ENCODE data around the gene KDM5A. TPM values are rescaled to one million over a fixed set of nuclear protein-coding genes. Genes with fewer than 3 reads are reported as not detected.

Gene KDM5A
- total RNA-seq, 4 donors from 2014 or later: 55.6 to 80.6 (median 57.2) TPM

DNA sequence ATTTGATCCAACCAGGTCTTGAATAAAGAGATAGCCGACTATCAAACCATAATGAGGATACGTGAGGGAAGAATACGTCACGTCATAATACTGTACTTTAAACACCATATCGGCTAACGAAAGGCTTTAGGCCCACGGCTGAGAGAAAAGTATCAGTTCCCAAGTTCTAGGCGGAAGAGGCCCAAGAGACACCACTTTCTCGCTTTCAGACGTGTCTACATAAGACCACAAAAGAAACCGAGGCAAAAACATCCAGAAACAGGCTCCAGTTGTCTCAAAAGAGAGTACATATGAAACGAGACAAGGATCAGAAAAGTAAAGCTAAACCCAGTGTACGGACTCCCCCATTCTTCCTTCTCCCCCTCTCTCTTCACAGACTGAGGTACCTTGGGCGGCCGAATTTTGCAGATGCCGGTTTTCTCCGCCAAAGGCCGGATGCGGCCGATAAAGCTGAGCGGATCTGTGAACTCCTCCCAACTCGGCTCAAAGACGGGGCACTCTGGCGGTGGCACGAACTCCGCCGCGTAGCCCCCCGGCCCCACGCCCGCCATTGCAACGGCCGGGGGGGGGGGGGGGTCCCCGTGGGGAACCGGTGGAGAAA is 479 bp downstream of the KDM5A start:
- TF ChIP-seq, protein P1, sequence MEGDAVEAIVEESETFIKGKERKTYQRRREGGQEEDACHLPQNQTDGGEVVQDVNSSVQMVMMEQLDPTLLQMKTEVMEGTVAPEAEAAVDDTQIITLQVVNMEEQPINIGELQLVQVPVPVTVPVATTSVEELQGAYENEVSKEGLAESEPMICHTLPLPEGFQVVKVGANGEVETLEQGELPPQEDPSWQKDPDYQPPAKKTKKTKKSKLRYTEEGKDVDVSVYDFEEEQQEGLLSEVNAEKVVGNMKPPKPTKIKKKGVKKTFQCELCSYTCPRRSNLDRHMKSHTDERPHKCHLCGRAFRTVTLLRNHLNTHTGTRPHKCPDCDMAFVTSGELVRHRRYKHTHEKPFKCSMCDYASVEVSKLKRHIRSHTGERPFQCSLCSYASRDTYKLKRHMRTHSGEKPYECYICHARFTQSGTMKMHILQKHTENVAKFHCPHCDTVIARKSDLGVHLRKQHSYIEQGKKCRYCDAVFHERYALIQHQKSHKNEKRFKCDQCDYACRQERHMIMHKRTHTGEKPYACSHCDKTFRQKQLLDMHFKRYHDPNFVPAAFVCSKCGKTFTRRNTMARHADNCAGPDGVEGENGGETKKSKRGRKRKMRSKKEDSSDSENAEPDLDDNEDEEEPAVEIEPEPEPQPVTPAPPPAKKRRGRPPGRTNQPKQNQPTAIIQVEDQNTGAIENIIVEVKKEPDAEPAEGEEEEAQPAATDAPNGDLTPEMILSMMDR (IDR thresholded peaks at IDR 0.05; ENCODE audit: low read depth): no peak

DNA sequence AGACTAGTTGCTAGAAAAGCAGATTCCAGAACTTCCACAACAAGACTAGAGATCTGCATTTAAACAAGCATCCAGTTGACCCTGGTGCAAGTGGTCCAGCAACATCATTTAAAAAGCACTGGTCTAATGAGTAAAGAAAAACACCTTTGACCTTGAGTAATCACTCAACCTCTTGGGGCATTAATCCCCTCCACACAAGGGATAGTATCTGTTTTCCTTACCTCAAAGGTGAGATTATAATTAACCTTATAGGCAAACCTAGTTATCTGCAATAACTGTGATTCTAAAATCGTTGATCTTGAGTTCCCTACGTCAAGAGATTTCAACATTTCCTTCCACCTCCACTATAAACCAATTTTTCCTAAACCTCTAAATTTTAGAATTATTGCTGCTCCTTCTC is 1.1 kb downstream of the KDM5A start:
- TF ChIP-seq, protein P1 (IDR thresholded peaks at IDR 0.05; ENCODE audit: low read depth): no peak

DNA sequence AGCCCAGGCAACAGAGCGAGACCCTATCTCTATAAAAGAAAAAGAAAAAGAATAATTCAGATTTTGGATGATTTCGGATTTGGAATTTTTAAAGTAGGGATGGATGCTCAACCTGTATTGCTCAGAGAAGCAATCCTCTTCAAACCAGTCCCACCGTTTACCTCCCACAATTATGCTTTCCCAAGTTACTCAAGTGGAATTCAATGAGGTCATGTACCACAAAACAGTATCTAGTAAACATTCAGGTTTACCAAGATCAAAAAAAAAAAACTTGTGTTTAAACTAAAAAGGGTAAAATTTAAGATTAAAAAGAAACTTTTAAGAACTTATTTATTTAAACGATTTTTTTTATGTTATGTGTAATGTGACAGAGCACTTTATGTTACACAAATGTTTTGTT is 2.5 kb downstream of the KDM5A start:
- TF ChIP-seq, protein P1 (IDR thresholded peaks at IDR 0.05; ENCODE audit: low read depth): no peak

DNA sequence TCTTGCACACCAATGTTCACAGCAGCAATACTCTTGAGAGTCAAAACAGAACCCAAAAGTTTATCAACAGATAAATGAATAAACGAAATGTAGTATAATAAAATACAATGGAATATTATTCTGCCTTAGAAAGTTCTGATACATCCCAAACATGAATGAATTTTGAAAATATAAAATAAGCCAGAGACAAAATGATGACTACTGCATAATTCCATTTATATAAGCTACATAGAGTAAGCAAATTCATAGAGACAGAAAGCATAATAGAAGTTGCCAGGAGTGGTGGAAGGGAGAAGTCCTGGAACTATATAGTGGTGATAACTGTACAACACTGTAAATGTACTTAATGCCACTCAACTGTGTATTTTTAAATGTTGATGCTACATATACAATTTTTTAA is 21.1 kb downstream of the KDM5A start:
- TF ChIP-seq, protein P1 (IDR thresholded peaks at IDR 0.05; ENCODE audit: low read depth): no peak

- TF ChIP-seq, protein P1 (IDR thresholded peaks at IDR 0.05; ENCODE audit: low read depth): no peak
Measured at GRCh38 chr12:366820-367219, 22.3 kb downstream of the KDM5A start.

DNA sequence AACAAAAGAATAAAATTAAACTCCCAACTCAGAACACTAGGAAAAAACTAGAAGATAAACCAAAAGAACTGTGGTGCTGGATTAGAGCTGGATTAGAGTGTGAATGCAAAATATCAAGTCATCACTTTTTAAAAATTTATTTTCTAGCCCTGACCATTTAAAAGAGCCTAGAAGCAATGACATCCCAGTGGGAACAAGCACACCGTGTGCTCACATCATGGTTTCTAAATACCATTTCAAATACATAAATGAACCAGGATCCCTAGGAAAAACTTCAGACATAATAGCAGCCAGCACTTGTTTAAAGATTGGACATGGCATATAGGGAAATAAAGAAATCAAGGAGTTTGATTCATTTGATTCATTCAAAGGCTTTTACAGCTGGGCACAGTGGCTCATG is 30.0 kb downstream of the KDM5A start:
- TF ChIP-seq, protein P1 (IDR thresholded peaks at IDR 0.05; ENCODE audit: low read depth): no peak

DNA sequence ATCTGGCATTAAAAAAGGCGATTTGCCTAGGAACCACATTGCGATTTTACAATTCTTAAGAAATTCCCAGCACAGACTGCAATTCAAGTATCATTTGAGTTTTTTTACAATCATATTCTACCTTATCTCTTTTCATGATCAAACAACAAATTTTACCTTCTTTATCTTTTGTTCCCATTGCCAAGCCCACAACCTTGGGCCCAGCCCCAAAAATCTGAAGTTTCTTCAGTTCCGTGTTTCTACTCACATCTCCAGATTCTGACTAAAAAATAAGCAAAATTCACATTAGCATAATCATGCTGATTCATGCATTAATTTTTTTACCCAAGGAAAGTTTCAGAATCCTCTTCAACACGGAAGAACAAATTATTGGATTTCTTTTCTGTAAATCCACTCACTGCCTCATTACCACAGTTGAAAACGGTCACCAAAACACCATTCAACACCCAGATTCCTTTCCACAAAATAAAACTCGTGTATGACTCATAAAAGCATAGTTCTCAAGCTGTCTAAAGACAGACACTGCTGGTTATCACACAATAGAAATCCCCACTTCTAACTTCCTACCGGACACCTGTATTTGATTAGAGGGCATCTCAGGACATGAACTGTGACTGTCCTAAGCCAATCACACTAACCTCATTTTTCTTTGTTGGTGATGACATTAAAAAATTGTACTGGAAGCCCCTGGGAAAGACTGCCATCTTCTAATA is 32.7 kb downstream of the KDM5A start:
- TF ChIP-seq, protein P1 (IDR thresholded peaks at IDR 0.05; ENCODE audit: low read depth): no peak
